Smooth muscle cell (in vitro differentiated cells): ENCODE measurements around the gene CLASP1. TPM values are rescaled to one million over a fixed set of nuclear protein-coding genes. Genes with fewer than 3 reads are reported as not detected.
A peak's percentile ranks its signal among the peaks of the same experiment; 100 is the strongest.

ENCODE experiments used
- DNase-seq: peaks from one replicate; lab custom pipeline; 2025; ENCODE audit not compliant: unreplicated experiment; lab: John Stamatoyannopoulos, UW
- H2AFZ ChIP-seq: fragments of 200-600 bp; sonication (generic); 2 replicates; pipeline ENCODE4 v1.6.0; 2016; ENCODE audit warnings: antibody characterized with exemption, low read depth, mild to moderate bottlenecking
- H3F3A ChIP-seq: fragments of 200-600 bp; sonication (generic); 2 replicates; pipeline ENCODE4 v1.6.0; 2017; ENCODE audit warnings: antibody characterized with exemption, low read depth
- H3K27ac ChIP-seq: fragments of 200-600 bp; sonication (generic); 2 replicates; pipeline ENCODE4 v1.5.1; 2016; ENCODE audit warnings: low read depth, mild to moderate bottlenecking
- H3K27me3 ChIP-seq: fragments of 200-600 bp; sonication (generic); 2 replicates; pipeline ENCODE4 v1.6.1; 2016; ENCODE audit warnings: low read depth, mild to moderate bottlenecking
- H3K36me3 ChIP-seq: fragments of 200-600 bp; sonication (generic); 2 replicates; pipeline ENCODE4 v1.5.1; 2016; ENCODE audit warnings: low read depth
- H3K4me1 ChIP-seq: fragments of 200-600 bp; sonication (generic); 2 replicates; pipeline ENCODE4 v1.5.1; 2016; ENCODE audit warnings: low read depth
- H3K4me2 ChIP-seq: fragments of 200-600 bp; sonication (generic); 2 replicates; pipeline ENCODE4 v1.6.0; 2016; ENCODE audit warnings: mild to moderate bottlenecking
- H3K4me3 ChIP-seq: fragments of 200-600 bp; sonication (generic); 2 replicates; pipeline ENCODE4 v1.5.1; 2016; ENCODE audit warnings: mild to moderate bottlenecking
- H3K79me2 ChIP-seq: fragments of 200-600 bp; sonication (generic); 2 replicates; pipeline ENCODE4 v1.6.0; 2016; ENCODE audit warnings: low read depth, mild to moderate bottlenecking
- H3K9ac ChIP-seq: fragments of 200-600 bp; sonication (generic); 2 replicates; pipeline ENCODE4 v1.6.0; 2016; ENCODE audit warnings: low read depth
- H3K9me3 ChIP-seq: fragments of 200-600 bp; sonication (generic); replicated peaks from 2 replicates; pipeline ENCODE4 v1.5.1; 2016; ENCODE audit warnings: low read depth
- H4K20me1 ChIP-seq: fragments of 200-600 bp; sonication (generic); 2 replicates; pipeline ENCODE4 v1.6.0; 2016; ENCODE audit warnings: low read depth
- WGBS: methylation state at CpG from one replicate; pipeline ENCODE4 v1.1.7; 2016; ENCODE audit warnings: low lambda C conversion rate; 5-methylcytosine and 5-hydroxymethylcytosine counted together
- polyA plus RNA-seq: library from polyadenylated mRNA; unstranded; fragments of >200 nt; fragmentation: Nextera tagmentation; extraction: Ambion mirVana; gene quantifications from 2 replicates; pipeline ENCODE4 v1.2.1, GENCODE V29; 2016
- total RNA-seq: library from RNA; depleted of rRNA; stranded (reverse); fragments of >200 nt; gene quantifications from 2 replicates; pipeline ENCODE4 v1.2.3, GENCODE V29; 2014
- TF ChIP-seq, protein P1 (sequence below): fragments of 200-600 bp; sonication (generic); IDR thresholded peaks from 2 replicates; pipeline ENCODE4 v1.5.1; 2017; ENCODE audit warnings: borderline replicate concordance, mild to moderate bottlenecking, antibody characterized with exemption; ENCODE audit not compliant: insufficient read depth, poor library complexity, severe bottlenecking

CLASP1 gene
- total and polyA plus RNA-seq, 2 experiments from 2014 or later: 15.0 to 33.8 TPM

DNA sequence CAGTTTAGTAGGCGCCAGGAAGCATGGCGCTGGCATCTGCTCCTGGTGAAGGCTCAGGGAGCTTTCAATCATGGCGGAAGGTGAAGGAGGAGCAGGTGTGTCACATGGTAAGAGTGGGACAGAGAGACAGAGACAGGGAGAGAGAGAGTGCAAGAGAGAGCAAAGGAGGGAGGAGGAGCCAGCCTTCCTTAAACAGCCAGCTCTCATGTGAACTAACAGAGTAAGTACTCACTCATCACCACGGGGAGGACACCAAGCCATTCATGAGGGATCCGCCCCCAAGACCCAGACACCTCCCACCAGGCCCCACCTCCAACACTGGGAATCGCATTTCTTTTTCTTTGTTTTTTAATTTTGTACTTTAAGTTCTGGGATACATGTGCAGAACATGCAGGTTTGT lies 40.8 kb upstream of the CLASP1 start:
- Histone ChIP-seq H3K27ac (no peak overlapping the region), H3K9ac (no peak overlapping the region), H4K20me1 (no peaks in the 10 kb centered on the region), H3K4me1 (peaks cover 14% of the 10 kb centered on the region), H3K4me3 (no peak overlapping the region), H2AFZ (no peak overlapping the region), H3K79me2 (no peaks in the 10 kb centered on the region), H3F3A (no peaks in the 10 kb centered on the region), H3K36me3 (no peaks in the 10 kb centered on the region), H3K4me2 (no peak overlapping the region), H3K9me3 (no peaks in the 10 kb centered on the region), H3K27me3 (no peaks in the 10 kb centered on the region)
- DNase-seq: no peak
- TF ChIP-seq, protein P1, sequence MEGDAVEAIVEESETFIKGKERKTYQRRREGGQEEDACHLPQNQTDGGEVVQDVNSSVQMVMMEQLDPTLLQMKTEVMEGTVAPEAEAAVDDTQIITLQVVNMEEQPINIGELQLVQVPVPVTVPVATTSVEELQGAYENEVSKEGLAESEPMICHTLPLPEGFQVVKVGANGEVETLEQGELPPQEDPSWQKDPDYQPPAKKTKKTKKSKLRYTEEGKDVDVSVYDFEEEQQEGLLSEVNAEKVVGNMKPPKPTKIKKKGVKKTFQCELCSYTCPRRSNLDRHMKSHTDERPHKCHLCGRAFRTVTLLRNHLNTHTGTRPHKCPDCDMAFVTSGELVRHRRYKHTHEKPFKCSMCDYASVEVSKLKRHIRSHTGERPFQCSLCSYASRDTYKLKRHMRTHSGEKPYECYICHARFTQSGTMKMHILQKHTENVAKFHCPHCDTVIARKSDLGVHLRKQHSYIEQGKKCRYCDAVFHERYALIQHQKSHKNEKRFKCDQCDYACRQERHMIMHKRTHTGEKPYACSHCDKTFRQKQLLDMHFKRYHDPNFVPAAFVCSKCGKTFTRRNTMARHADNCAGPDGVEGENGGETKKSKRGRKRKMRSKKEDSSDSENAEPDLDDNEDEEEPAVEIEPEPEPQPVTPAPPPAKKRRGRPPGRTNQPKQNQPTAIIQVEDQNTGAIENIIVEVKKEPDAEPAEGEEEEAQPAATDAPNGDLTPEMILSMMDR: no peak
- WGBS: 89% methylated on average over 6 of the region's 6 CpGs

DNA sequence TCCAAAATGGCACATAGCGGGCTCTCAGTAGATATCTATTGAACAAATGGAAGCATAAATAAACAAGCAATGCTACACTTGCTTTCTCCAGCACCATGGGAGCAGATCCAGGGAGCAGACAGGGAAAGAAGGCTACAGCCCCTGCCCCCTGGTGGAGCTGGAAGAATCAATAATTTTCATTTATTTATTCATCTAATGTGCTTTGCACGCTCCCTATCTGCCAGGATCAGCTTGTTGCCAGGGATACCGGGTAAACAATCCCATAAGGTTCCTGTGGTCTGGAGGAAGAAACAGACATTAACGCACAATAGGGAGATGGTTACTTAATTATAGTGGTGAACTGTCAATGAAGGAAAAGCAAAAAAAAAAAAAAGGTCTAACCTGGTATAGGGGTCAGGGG lies 40.1 kb upstream of the CLASP1 start:
- H3F3A ChIP-seq: no peaks in the 10 kb centered on the region
- H4K20me1 ChIP-seq: no peaks in the 10 kb centered on the region
- no peak overlapping the region for H3K4me2 ChIP-seq
- no peak overlapping the region for H3K27ac ChIP-seq
- H3K9ac ChIP-seq: no peak overlapping the region
- WGBS: 78% methylated on average over 4 of the region's 4 CpGs
- no peaks in the 10 kb centered on the region for H3K79me2 ChIP-seq
- no peak for DNase-seq
- H3K36me3 ChIP-seq: no peaks in the 10 kb centered on the region
- peaks cover 19% of the 10 kb centered on the region for H3K4me1 ChIP-seq
- H3K4me3 ChIP-seq: no peak overlapping the region
- H3K27me3 ChIP-seq: no peaks in the 10 kb centered on the region
- TF ChIP-seq, protein P1: peak; percentile 30
- no peak overlapping the region for H2AFZ ChIP-seq
- no peaks in the 10 kb centered on the region for H3K9me3 ChIP-seq

DNA sequence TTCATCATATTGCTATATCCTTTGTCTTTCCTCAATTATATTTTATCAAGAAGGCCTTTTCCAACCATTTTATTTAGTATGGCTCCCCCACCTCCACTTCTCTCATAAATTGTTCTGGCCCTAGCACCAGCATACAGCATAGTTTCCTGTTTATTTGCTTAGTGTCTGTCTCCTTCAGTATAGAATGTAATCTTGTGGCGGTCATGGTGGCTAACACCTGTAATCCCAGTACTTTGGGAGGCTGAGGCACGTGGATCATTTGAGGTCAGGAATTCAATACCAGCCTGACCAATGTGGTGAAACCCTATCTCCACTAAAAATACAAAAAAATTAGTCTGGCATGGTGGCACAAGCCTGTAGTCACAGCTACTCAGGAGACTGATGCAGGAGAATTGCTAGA lies 39.6 kb upstream of the CLASP1 start:
- Histone ChIP-seq H4K20me1 (no peaks in the 10 kb centered on the region), H3K27ac (no peak overlapping the region), H3K4me2 (no peak overlapping the region), H3K4me3 (no peak overlapping the region), H3K4me1 (peaks cover 25% of the 10 kb centered on the region), H3F3A (no peaks in the 10 kb centered on the region), H2AFZ (no peak overlapping the region), H3K79me2 (no peaks in the 10 kb centered on the region), H3K36me3 (no peaks in the 10 kb centered on the region), H3K27me3 (no peaks in the 10 kb centered on the region), H3K9me3 (no peaks in the 10 kb centered on the region), H3K9ac (no peak overlapping the region)
- no peak for DNase-seq
- 98% methylated on average over 2 of the region's 2 CpGs for WGBS
- TF ChIP-seq, protein P1: no peak

DNA sequence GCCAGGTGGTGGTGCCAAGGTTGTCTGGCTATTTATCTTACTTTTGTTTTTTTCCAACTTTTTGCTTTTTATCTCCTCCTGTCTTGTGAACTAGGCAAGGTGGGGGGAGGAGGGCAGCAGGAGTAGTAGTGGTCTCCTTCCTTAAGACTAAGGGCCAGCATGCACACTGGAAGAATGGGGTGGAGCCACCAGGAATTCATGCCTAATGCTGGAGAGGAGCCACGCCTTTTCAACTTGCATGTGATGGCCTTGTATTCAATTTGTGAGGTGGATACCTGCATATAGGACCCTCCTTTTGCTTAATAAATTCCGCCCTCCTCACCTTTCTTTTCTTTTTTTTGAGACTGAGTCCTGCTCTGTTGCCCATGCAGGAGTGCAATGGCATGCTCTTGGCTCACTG lies 37.6 kb upstream of the CLASP1 start:
- WGBS: 86% methylated on average over 2 of the region's 2 CpGs
- H3K27me3 ChIP-seq: no peaks in the 10 kb centered on the region
- H4K20me1 ChIP-seq: no peaks in the 10 kb centered on the region
- H3K9ac ChIP-seq: no peak overlapping the region
- no peaks in the 10 kb centered on the region for H3K79me2 ChIP-seq
- H3K4me3 ChIP-seq: no peak overlapping the region
- no peaks in the 10 kb centered on the region for H3K36me3 ChIP-seq
- no peak overlapping the region for H3K4me2 ChIP-seq
- no peak for DNase-seq
- TF ChIP-seq, protein P1: no peak
- no peaks in the 10 kb centered on the region for H3F3A ChIP-seq
- H3K27ac ChIP-seq: no peak overlapping the region
- H3K4me1 ChIP-seq: peaks cover 37% of the 10 kb centered on the region
- no peak overlapping the region for H2AFZ ChIP-seq
- H3K9me3 ChIP-seq: no peaks in the 10 kb centered on the region
